Myocyte (in vitro differentiated cells): ENCODE measurements around the gene CHRNA4. TPM values are rescaled to one million over a fixed set of nuclear protein-coding genes. Genes with fewer than 3 reads are reported as not detected.
A peak's percentile ranks its signal among the peaks of the same experiment; 100 is the strongest.

ENCODE experiments used
- DNase-seq: peaks from one replicate; pipeline ENCODE4 v3.0.0-alpha.2; 2012; ENCODE audit warnings: low read depth
- total RNA-seq: library from RNA; depleted of rRNA; stranded (reverse); fragments of >200 nt; gene quantifications from 2 replicates; pipeline ENCODE4 v1.2.3, GENCODE V29; 2014

Gene CHRNA4
- total RNA-seq, 1 donor from 2014 or later: not detected

- DNase-seq: no peak
Measured at GRCh38 chr20:63379296-63379695, 18.1 kb upstream of the CHRNA4 start.

- DNase-seq: no peak
Measured at GRCh38 chr20:63378626-63379025, 17.5 kb upstream of the CHRNA4 start.

GRCh38 chr20:63377951-63378381 lies 16.8 kb upstream of the CHRNA4 start:
- DNase-seq: no peak

- no peak for DNase-seq
Measured at GRCh38 chr20:63377256-63377941, 16.2 kb upstream of the CHRNA4 start.

GRCh38 chr20:63376283-63377250 lies 15.4 kb upstream of the CHRNA4 start:
- DNase-seq: no peak

GRCh38 chr20:63375438-63375837 lies 14.3 kb upstream of the CHRNA4 start:
- DNase-seq: no peak

GRCh38 chr20:63374504-63374903 lies 13.4 kb upstream of the CHRNA4 start:
- no peak for DNase-seq

GRCh38 chr20:63373996-63374395 lies 12.8 kb upstream of the CHRNA4 start:
- DNase-seq: no peak

GRCh38 chr20:63372971-63373885 lies 12.1 kb upstream of the CHRNA4 start:
- peak; percentile 9 for DNase-seq

- DNase-seq: no peak
Measured at GRCh38 chr20:63371291-63371865, 10.2 kb upstream of the CHRNA4 start.

GRCh38 chr20:63370618-63371187 lies 9.6 kb upstream of the CHRNA4 start:
- DNase-seq: no peak

- DNase-seq: no peak
Measured at GRCh38 chr20:63369724-63370617, 8.8 kb upstream of the CHRNA4 start.

GRCh38 chr20:63369024-63369530 lies 7.9 kb upstream of the CHRNA4 start:
- no peak for DNase-seq

GRCh38 chr20:63368151-63368550 lies 7.0 kb upstream of the CHRNA4 start:
- no peak for DNase-seq

- no peak for DNase-seq
Measured at GRCh38 chr20:63367446-63368055, 6.4 kb upstream of the CHRNA4 start.

- no peak for DNase-seq
Measured at GRCh38 chr20:63366390-63367365, 5.5 kb upstream of the CHRNA4 start.

- no peak for DNase-seq
Measured at GRCh38 chr20:63365601-63366389, 4.6 kb upstream of the CHRNA4 start.
